Spleen (tissue), 3 donors: ENCODE results near the gene TBX4.
"Not testable (repeated sequence)": the region's sequence is repeated elsewhere in the genome, so short reads cannot be mapped to it uniquely, and the experiment has no call there.

Experiments used
- POLR2A ChIP-seq, 3 donors: fragments of 450-650 bp; IDR thresholded peaks; one replicate each; pipeline ENCODE4 v1.5.1; 2017; ENCODE audit warnings: antibody characterized with exemption in 3 of 3, mild to moderate bottlenecking in 1 of 3
- POLR2AphosphoS5 ChIP-seq, 3 donors: sonication (generic); formaldehyde crosslinking; IDR thresholded peaks; one replicate each; pipeline ENCODE4 v1.5.1; 2017; ENCODE audit warnings: antibody characterized with exemption in 3 of 3

GRCh38 chr17:61493830-61494324 lies 41.7 kb downstream of the TBX4 start:
- not testable (repeated sequence) for TF ChIP-seq POLR2AphosphoS5, POLR2A (IDR thresholded peaks at IDR 0.05)
